Measurements from ENCODE around the gene MFAP2.

DNA sequence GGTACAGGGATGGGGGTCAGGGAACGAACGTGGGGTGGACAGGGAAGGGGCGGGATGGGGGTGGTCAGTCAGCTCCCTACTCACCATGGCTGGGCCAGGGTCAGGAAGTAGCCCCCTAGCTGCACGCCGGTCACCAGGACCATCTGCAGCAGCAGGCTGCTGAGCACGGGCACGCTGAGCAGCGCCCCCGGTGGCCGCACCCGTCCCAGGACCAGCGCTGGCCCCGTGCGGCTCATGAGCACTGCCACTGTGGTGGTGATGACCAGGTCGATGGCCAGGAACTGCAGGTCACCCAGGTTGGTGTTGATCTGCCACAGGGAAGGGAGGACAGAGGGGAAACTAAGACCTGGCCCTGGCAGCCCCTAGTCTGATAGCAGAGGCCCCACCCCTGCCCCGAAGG, 6.5 kb upstream of the MFAP2 start:
- TF ChIP-seq, protein P1, sequence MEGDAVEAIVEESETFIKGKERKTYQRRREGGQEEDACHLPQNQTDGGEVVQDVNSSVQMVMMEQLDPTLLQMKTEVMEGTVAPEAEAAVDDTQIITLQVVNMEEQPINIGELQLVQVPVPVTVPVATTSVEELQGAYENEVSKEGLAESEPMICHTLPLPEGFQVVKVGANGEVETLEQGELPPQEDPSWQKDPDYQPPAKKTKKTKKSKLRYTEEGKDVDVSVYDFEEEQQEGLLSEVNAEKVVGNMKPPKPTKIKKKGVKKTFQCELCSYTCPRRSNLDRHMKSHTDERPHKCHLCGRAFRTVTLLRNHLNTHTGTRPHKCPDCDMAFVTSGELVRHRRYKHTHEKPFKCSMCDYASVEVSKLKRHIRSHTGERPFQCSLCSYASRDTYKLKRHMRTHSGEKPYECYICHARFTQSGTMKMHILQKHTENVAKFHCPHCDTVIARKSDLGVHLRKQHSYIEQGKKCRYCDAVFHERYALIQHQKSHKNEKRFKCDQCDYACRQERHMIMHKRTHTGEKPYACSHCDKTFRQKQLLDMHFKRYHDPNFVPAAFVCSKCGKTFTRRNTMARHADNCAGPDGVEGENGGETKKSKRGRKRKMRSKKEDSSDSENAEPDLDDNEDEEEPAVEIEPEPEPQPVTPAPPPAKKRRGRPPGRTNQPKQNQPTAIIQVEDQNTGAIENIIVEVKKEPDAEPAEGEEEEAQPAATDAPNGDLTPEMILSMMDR (IDR thresholded peaks at IDR 0.05) = peak in 1 of 6 experiments; percentile 6
- no peak for TF ChIP-seq POLR2A (IDR thresholded peaks at IDR 0.05)
